Adrenal gland (tissue), 12 donors: ENCODE results near the gene EEF1G. TPM values are rescaled to one million over a fixed set of nuclear protein-coding genes. Genes with fewer than 3 reads are reported as not detected.
A peak's percentile ranks its signal among the peaks of the same experiment; 100 is the strongest.

Source experiments
- DNase-seq, 7 donors: peaks; one replicate each; pipeline ENCODE4 v3.0.0-alpha.2; 2019 to 2020
- H3K27ac ChIP-seq, 5 donors: fragments of 200-600 bp; sonication (generic) in 4 of 5; 1 replicate in 3 of 5; 2 replicates in 2 of 5; pipeline versions ENCODE4 v1.5.1 to v1.8.0; 2016 to 2020; ENCODE audit warnings: mild to moderate bottlenecking in 1 of 5
- H3K27me3 ChIP-seq: fragments of 200-600 bp; 2 replicates; pipeline ENCODE4 v1.8.0; 2021
- H3K36me3 ChIP-seq, 2 donors: fragments of 200-600 bp; replicated peaks in 1 of 2; 1 replicate in 1 of 2; 2 replicates in 1 of 2; pipeline versions ENCODE4 v1.5.1 to v1.8.0; 2018 to 2022
- H3K4me1 ChIP-seq, 2 donors: fragments of 200-600 bp; replicated peaks in 1 of 2; 1 replicate in 1 of 2; 2 replicates in 1 of 2; pipeline versions ENCODE4 v1.5.1 to v1.8.0; 2018 to 2021
- H3K4me3 ChIP-seq, 4 donors: fragments of 200-600 bp; sonication (generic) in 3 of 4; one replicate each; pipeline ENCODE4 v1.5.1; 2016 to 2018
- H3K9me3 ChIP-seq, 3 donors: fragments of 200-600 bp; sonication (generic) in 1 of 3; replicated peaks in 1 of 3; 1 replicate in 2 of 3; 2 replicates in 1 of 3; pipeline versions ENCODE4 v1.5.1 to v1.8.0; 2016 to 2021
- CTCF ChIP-seq, 6 experiments: fragments of 450-650 bp in 4 of 6; fragments of 200-600 bp in 2 of 6; sonication (generic) in 1 of 6; IDR thresholded peaks; 1 replicate in 5 of 6; 2 replicates in 1 of 6; pipeline versions ENCODE4 v1.5.1 to v1.8.0; 2016 to 2021; ENCODE audit warnings: antibody characterized with exemption in 6 of 6, mild to moderate bottlenecking in 2 of 6, moderate library complexity in 1 of 6
- POLR2A ChIP-seq, 2 donors: fragments of 450-650 bp; IDR thresholded peaks; one replicate each; pipeline ENCODE4 v1.6.1; 2017; ENCODE audit warnings: antibody characterized with exemption in 2 of 2, mild to moderate bottlenecking in 2 of 2, moderate library complexity in 1 of 2
- WGBS, 4 donors: extraction: QIAGEN DNeasy Blood & Tissue Kit in 2 of 4; methylation state at CpG; one replicate each; pipeline versions ENCODE4 v1.1.5 to v1.1.7; 2013 to 2017; 5-methylcytosine and 5-hydroxymethylcytosine counted together
- intact Hi-C, 2 donors: fragments of 100-400 bp; cut with DNase I; formaldehyde crosslinking; loops; one replicate each; pipeline versions ENCODE4 v1.14.1 to v1.15.0; 2022 to 2023
- polyA plus RNA-seq, 3 donors: library from polyadenylated mRNA; stranded (reverse); fragments of 200-250 nt in 2 of 3; fragments of 350-450 nt in 1 of 3; fragmentation: Illumina TruSeq in 1 of 3; extraction: RNeasy Lipid Tissue Mini Kit (QIAGEN cat#74804) in 1 of 3; gene quantifications; one replicate each; pipeline ENCODE4 v1.2.3, GENCODE V29; 2013 to 2014
- total RNA-seq, 9 donors: library from RNA; depleted of rRNA in 4 of 9; stranded (reverse); fragments of >200 nt in 4 of 9; fragments of 120-200 nt in 1 of 9; fragmentation: NEBNext Ultra II Directional in 1 of 9; extraction: Animal tissue kit (Norgen Biotek cat#: 25700) in 1 of 9; gene quantifications; one replicate each; pipeline versions ENCODE4 v1.1.0 to v1.2.4, GENCODE V29; 2013 to 2023
- donor health status: healthy with polysubstance abuse.
- donor health status: Bipolar disorder and iron deficiency.
- donor health status: DM: yes; HTN: yes; CAD: no.
- donor health status: DM: no; HTN: no; CAD: no.
- donor health status: DM: no; HTN: no; CAD: no.
- donor health status: DM: yes; HTN: yes; CAD: no.

The EEF1G gene
- total and polyA plus RNA-seq, 12 donors = 646 to 1,585 (median 1,183) TPM

- no peaks in the 10 kb centered on the region for H3K27me3 ChIP-seq
- TF ChIP-seq CTCF (IDR thresholded peaks at IDR 0.05) (no peak), POLR2A (IDR thresholded peaks at IDR 0.05) (no peak)
- H3K4me3 ChIP-seq = peak overlapping the region in 1 of 4 donors; percentile 37
- peak overlapping the region in 4 of 5 donors; percentile 21 to 96 (median 56) for H3K27ac ChIP-seq
- peaks cover 44 to 73% of the 10 kb centered on the region in 2 donors for H3K4me1 ChIP-seq
- no peaks in the 10 kb centered on the region for H3K9me3 ChIP-seq
- intact Hi-C loops = loop anchor here (5.0 kb wide), 1 partner anchor 119 kb away; no protein-coding TSS in a partner anchor
- peak in 5 of 7 donors; percentile 62 to 85 (median 64) for DNase-seq
- H3K36me3 ChIP-seq = peaks cover 0 to 2% of the 10 kb centered on the region in 2 donors
- 41 to 61% (median 53%) methylated on average over 8 to 16 of the region's 16 CpGs for WGBS, 4 donors
Observed at GRCh38 chr11:62540804-62541701, 32.6 kb downstream of the EEF1G start.

DNA sequence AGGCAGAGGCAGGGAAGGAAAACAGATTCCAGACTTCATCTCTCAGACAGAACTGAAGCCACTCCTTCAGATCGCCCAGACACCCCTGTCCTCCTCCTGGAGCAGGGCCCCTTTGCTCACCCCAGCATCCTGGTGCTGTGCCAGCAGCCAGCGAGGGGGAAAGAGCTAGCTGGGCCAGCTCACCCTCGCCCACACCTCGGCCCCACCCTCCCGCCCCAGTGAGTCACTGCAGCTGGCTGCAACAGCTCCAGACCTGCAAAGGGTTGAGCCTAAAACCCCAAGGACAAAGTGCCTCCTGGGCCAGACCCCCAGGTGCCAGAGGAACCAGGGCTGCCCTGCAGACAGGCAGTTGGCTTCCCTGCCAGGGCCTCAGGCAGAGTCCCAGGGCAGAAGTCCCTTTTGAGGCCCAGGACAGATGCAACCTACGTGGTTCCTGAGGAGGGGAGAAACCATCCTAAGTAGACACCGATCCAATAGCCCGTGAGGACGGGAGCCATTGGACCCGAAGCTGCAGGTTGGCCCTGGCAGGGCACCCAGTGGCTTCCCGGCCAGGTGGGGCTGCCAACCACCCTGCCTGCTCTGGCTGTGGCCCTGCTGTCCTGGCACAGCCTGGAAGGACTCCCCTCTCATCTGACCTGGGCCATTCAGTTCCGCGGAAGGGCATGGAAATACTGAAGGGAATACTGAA is 34.3 kb downstream of the EEF1G start:
- DNase-seq = peak in 6 of 7 donors; percentile 67 to 81 (median 70)
- no peaks in the 10 kb centered on the region for H3K9me3 ChIP-seq
- intact Hi-C loops = no loop called here
- no peaks in the 10 kb centered on the region for H3K27me3 ChIP-seq
- 18 to 34% (median 22%) methylated on average over 2 to 13 of the region's 13 CpGs for WGBS, 4 donors
- H3K4me3 ChIP-seq = peak overlapping the region in 1 of 4 donors; percentile 22
- peaks cover 44 to 67% of the 10 kb centered on the region in 2 donors for H3K4me1 ChIP-seq
- H3K27ac ChIP-seq = peak overlapping the region in 2 of 5 donors; percentile 30 to 78
- TF ChIP-seq POLR2A (IDR thresholded peaks at IDR 0.05) (no peak), CTCF (IDR thresholded peaks at IDR 0.05) (no peak)
- peaks cover 0 to 18% of the 10 kb centered on the region in 2 donors for H3K36me3 ChIP-seq

- no peaks in the 10 kb centered on the region for H3K27me3 ChIP-seq
- intact Hi-C loops = no loop called here
- H3K9me3 ChIP-seq = no peaks in the 10 kb centered on the region
- peaks cover 44 to 66% of the 10 kb centered on the region in 2 donors for H3K4me1 ChIP-seq
- H3K4me3 ChIP-seq = no peak overlapping the region
- TF ChIP-seq CTCF (IDR thresholded peaks at IDR 0.05) = no peak
- TF ChIP-seq POLR2A (IDR thresholded peaks at IDR 0.05) = no peak
- peaks cover 0 to 26% of the 10 kb centered on the region in 2 donors for H3K36me3 ChIP-seq
- DNase-seq = no peak
- peak overlapping the region in 2 of 5 donors; percentile 30 to 78 for H3K27ac ChIP-seq
- WGBS, 4 donors = 61 to 70% (median 69%) methylated on average over 19 of the region's 19 CpGs
Observed at GRCh38 chr11:62538470-62539237, 35.0 kb downstream of the EEF1G start.
